Measurements from ENCODE around the gene PTPRA. TPM values are rescaled to one million over a fixed set of nuclear protein-coding genes. Genes with fewer than 3 reads are reported as not detected.

PTPRA gene
- total and polyA plus RNA-seq, 4 donors = 8.7 to 24.3 (median 15.7) TPM

GRCh38 chr20:2919518-2920245, 46.4 kb downstream of the PTPRA start:
- peaks cover 0 to 3% (median 0%) of the 10 kb centered on the region in 4 donors for H3K36me3 ChIP-seq (ENCODE audit: control insufficient read depth in 4 of 4, insufficient read depth in 3 of 4, low read depth in 1 of 4, low read length in 3 of 4)
- H3K27me3 ChIP-seq (ENCODE audit: control insufficient read depth in 4 of 4, insufficient read depth in 4 of 4, low read length in 3 of 4) = no peaks in the 10 kb centered on the region
- no peak for DNase-seq (ENCODE audit: low spot score)
- no peak overlapping the region for H3K4me3 ChIP-seq (ENCODE audit: low read depth in 1 of 3, low read length in 3 of 3)
- H3K9me3 ChIP-seq (ENCODE audit: control insufficient read depth in 4 of 4, low read length in 3 of 4) = no peaks in the 10 kb centered on the region
- TF ChIP-seq, protein P1, sequence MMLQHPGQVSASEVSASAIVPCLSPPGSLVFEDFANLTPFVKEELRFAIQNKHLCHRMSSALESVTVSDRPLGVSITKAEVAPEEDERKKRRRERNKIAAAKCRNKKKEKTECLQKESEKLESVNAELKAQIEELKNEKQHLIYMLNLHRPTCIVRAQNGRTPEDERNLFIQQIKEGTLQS (IDR thresholded peaks at IDR 0.05) = no peak
- TF ChIP-seq ZBTB33 (IDR thresholded peaks at IDR 0.05) (peak; percentile 21), FOXA1 (IDR thresholded peaks at IDR 0.05) (no peak), HNF4G (IDR thresholded peaks at IDR 0.05) (no peak), SP1 (IDR thresholded peaks at IDR 0.05) (peak; percentile 74), YY1 (IDR thresholded peaks at IDR 0.05) (peak; percentile 33), EGR1 (IDR thresholded peaks at IDR 0.05; ENCODE audit: low read depth in 2 of 2) (no peak), HNF4A (conservative IDR thresholded peaks at IDR 0.05) (peak; percentile 33 to 50), RXRA (IDR thresholded peaks at IDR 0.05) (peak; percentile 39 to 50), FOXA2 (IDR thresholded peaks at IDR 0.05) (peak; percentile 1), REST (IDR thresholded peaks at IDR 0.05) (peak; percentile 38), JUND (IDR thresholded peaks at IDR 0.05) (peak; percentile 11 to 52), MAX (IDR thresholded peaks at IDR 0.05) (peak; percentile 34), NR2F2 (IDR thresholded peaks at IDR 0.05) (no peak), RAD21 (IDR thresholded peaks at IDR 0.05) (peak; percentile 9 to 52)
- TF ChIP-seq, protein P2, sequence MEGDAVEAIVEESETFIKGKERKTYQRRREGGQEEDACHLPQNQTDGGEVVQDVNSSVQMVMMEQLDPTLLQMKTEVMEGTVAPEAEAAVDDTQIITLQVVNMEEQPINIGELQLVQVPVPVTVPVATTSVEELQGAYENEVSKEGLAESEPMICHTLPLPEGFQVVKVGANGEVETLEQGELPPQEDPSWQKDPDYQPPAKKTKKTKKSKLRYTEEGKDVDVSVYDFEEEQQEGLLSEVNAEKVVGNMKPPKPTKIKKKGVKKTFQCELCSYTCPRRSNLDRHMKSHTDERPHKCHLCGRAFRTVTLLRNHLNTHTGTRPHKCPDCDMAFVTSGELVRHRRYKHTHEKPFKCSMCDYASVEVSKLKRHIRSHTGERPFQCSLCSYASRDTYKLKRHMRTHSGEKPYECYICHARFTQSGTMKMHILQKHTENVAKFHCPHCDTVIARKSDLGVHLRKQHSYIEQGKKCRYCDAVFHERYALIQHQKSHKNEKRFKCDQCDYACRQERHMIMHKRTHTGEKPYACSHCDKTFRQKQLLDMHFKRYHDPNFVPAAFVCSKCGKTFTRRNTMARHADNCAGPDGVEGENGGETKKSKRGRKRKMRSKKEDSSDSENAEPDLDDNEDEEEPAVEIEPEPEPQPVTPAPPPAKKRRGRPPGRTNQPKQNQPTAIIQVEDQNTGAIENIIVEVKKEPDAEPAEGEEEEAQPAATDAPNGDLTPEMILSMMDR (IDR thresholded peaks at IDR 0.05; ENCODE audit: low read depth, low read length, missing input control) = no peak
- peak overlapping the region; percentile 66 to 85 for H3K27ac ChIP-seq (ENCODE audit: low read depth in 1 of 2, low read length in 2 of 2)
- H3K9ac ChIP-seq (ENCODE audit: low read depth in 1 of 2, low read length in 2 of 2) = peak overlapping the region in 1 of 2 donors; percentile 20
- H3K4me1 ChIP-seq (ENCODE audit: control insufficient read depth in 4 of 4, insufficient read depth in 4 of 4, low read length in 3 of 4) = peaks cover 8 to 42% (median 30%) of the 10 kb centered on the region in 4 donors
- WGBS = 35% methylated on average over 2 of the region's 2 CpGs
